BE2C (cell line): ENCODE measurements around the gene GAS7.

Source experiments
- DNase-seq: peaks from one replicate; pipeline ENCODE4 v3.0.0-alpha.2; 2020
- H3K27me3 ChIP-seq: fragments of 250-450 bp; sonication (Bioruptor Pico); 2 replicates; pipeline ENCODE4 v1.5.1; 2020; ENCODE audit warnings: mild to moderate bottlenecking
- H3K36me3 ChIP-seq: fragments of 250-450 bp; sonication (Bioruptor Pico); 2 replicates; pipeline ENCODE4 v1.5.1; 2020; ENCODE audit warnings: mild to moderate bottlenecking
- H3K4me1 ChIP-seq: fragments of 250-450 bp; sonication (Bioruptor Pico); 2 replicates; pipeline ENCODE4 v1.5.1; 2020
- H3K4me3 ChIP-seq: 2 replicates; pipeline ENCODE4 v1.5.1; 2011; ENCODE audit warnings: low read depth, low read length
- H3K9me3 ChIP-seq: fragments of 250-450 bp; sonication (Bioruptor Pico); 2 replicates; pipeline ENCODE4 v1.5.1; 2020
- TF ChIP-seq, protein P1 (sequence below): IDR thresholded peaks from 2 replicates; pipeline ENCODE4 v1.5.1; 2012; ENCODE audit warnings: mild to moderate bottlenecking, low read depth, low read length

The GAS7 gene

DNA sequence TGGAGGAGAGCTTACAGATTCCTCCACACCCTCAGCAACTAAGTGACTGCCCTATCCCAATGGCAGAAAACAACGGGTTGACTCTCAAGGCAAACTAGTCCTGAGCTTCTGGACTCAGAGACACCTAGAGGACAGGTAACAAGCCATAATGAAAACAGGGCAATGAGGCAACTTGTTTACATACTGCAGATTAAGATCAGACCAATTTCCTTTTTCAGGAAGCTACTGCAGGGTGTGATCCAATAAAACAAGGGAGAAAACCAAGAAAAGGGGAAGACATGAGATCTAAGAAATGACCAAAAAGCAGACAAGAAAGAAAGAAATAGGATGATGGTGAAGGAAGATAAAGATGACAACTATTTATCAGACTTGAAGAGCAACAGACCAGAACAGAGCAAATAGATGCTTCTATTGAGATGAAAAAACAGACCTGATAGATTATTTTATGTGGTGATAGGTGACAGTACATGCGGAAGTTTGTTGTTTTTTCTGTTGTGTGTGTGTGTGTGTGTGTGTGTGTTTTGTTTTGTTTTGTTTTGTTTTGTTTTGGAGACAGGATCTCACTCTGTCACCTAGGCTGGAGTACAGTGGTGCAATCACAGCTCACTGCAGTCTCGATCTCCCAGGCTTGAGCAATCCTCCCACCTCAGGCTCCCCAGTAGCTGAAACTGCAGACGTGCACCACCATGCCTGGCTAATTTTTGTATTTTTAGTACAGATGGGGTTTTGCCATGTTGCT is 120.7 kb downstream of the GAS7 start:
- TF ChIP-seq, protein P1, sequence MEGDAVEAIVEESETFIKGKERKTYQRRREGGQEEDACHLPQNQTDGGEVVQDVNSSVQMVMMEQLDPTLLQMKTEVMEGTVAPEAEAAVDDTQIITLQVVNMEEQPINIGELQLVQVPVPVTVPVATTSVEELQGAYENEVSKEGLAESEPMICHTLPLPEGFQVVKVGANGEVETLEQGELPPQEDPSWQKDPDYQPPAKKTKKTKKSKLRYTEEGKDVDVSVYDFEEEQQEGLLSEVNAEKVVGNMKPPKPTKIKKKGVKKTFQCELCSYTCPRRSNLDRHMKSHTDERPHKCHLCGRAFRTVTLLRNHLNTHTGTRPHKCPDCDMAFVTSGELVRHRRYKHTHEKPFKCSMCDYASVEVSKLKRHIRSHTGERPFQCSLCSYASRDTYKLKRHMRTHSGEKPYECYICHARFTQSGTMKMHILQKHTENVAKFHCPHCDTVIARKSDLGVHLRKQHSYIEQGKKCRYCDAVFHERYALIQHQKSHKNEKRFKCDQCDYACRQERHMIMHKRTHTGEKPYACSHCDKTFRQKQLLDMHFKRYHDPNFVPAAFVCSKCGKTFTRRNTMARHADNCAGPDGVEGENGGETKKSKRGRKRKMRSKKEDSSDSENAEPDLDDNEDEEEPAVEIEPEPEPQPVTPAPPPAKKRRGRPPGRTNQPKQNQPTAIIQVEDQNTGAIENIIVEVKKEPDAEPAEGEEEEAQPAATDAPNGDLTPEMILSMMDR = no peak
- DNase-seq = no peak

DNA sequence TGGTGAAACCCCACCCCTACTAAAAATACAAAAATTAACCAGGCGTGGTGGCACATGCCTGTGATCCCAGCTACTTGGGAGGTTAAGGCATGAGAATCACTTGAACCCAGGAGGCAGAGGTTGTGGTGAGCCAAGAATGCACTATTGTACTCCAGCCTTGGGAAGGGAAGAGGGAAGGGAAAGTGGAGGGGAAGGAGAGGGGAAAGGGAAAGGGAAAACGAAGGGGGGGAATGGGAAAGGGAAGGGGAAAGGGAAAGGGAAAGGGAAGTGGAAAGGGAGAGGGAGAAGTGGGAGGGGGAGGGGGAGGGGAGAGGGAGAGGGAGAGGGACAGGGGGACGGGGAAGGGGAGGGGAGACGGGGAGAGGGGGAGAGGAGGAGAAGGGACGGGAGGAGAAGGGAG is 122.5 kb downstream of the GAS7 start:
- no peak for DNase-seq
- Histone ChIP-seq H3K27me3 (no peaks in the 10 kb centered on the region), H3K4me1 (no peaks in the 10 kb centered on the region), H3K9me3 (no peaks in the 10 kb centered on the region), H3K4me3 (no peak overlapping the region), H3K36me3 (no peaks in the 10 kb centered on the region)
- TF ChIP-seq, protein P1 = no peak

More for the DNA sequence above, 120.7 kb downstream of the GAS7 start:
- H3K4me1 ChIP-seq = no peaks in the 10 kb centered on the region
- no peaks in the 10 kb centered on the region for H3K36me3 ChIP-seq
- no peaks in the 10 kb centered on the region for H3K27me3 ChIP-seq
- H3K9me3 ChIP-seq = no peaks in the 10 kb centered on the region
- no peak overlapping the region for H3K4me3 ChIP-seq

DNA sequence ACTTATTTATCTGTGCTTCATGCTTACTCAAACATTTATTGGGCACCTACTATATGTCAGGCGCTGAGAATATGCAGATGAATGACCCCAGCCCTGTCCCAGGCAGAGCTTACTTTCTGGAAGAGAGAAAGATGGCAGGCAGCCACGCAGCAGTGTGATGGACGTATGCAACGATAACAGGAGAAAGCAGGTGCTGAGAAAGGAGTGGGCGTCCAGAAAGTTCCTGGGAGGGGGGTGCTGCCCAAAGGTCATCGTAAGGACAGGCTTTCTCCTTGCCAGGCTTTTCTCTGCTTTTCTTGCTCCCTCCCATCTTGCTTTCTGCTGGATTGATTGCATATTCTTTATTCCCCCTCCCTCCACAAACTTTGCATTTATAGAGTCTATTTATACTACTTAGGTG is 124.5 kb downstream of the GAS7 start:
- no peaks in the 10 kb centered on the region for H3K27me3 ChIP-seq
- H3K4me3 ChIP-seq = no peak overlapping the region
- H3K36me3 ChIP-seq = no peaks in the 10 kb centered on the region
- no peaks in the 10 kb centered on the region for H3K9me3 ChIP-seq
- DNase-seq = no peak
- TF ChIP-seq, protein P1 = no peak
- H3K4me1 ChIP-seq = no peaks in the 10 kb centered on the region

DNA sequence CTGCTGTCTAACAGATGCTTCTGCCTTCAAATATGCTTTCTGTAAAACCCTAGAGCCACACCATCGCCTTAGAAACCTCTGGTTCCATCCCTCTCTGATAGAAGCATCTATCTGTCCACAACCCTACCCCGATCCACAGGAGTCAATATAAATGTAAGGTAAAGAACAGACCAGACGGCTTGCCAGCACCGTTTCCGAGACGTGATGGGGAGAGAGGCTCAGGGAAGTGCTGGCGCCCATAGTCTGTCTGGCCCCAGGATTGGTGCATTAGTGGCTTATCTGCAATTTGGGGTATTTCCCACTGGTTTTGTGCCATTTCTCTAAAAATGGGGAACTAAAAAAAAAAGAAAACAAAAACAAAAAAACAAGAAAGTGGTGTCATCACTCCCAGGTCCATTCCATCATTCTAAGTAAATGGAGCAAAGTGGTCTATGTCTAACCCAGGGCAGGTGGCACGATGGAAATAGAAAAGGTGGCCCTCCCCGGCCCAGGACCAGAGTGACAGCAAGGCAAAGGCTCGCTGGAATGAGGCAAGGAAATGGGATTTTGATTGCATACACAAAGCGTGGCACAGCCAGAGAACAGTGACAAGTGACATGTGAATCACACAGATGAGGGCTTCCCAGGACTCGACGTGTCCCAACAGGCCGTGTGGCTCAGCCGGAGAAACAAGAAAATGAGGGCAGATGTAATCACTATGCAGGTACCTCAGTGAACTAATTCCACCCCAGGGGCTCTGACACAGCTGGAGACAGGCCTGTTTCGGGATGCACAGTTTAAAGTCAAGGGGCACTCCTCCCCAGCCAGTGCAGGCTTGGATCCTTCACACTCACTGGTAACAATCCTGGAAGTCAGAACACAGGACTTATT is 125.6 kb downstream of the GAS7 start:
- TF ChIP-seq, protein P1 = no peak
- no peaks in the 10 kb centered on the region for H3K4me1 ChIP-seq
- no peak overlapping the region for H3K4me3 ChIP-seq

DNA sequence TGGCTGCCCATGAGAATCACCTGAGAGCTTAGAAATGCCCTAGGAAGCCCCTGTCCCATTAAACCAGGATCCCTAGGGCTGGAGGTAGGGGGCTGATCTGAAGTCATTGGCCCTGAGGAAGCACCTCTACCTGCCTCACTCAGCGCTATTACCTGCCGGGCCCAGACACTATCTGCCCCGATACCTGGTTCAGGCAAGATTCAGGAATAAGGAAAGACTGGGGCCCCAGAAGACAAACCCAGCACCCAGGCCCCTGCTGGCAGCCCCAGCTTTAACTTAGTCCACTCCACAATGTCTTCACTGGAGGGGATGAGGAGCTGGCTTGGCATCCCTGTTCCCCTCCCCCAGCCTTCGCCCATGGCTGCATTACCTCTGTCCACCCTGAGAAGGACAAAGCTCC is 126.3 kb downstream of the GAS7 start:
- Histone ChIP-seq H3K9me3 (no peaks in the 10 kb centered on the region), H3K4me1 (no peaks in the 10 kb centered on the region), H3K4me3 (no peak overlapping the region), H3K36me3 (no peaks in the 10 kb centered on the region), H3K27me3 (no peaks in the 10 kb centered on the region)
- DNase-seq = no peak
- TF ChIP-seq, protein P1 = no peak

More for the DNA sequence above, 125.6 kb downstream of the GAS7 start:
- Histone ChIP-seq H3K36me3 (no peaks in the 10 kb centered on the region), H3K27me3 (no peaks in the 10 kb centered on the region), H3K9me3 (no peaks in the 10 kb centered on the region)
- no peak for DNase-seq

DNA sequence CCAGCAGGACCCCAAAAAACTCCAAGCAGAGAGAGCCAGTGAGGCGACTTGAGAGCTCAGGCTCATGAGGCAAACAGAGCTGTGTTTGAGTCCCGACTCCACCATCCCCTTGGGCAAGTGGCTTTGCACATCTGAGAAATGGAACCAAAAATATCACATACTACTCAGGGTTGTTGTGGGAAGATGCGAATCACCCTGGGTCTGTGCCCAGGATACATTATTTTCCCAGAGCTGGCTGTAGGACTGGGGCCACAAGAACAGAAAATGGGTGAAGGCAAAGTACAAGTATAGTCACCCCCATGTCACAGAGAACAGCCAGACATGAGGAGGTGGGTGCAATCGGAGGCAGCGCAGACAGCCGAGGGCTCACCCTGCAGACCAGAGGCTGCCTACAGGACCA is 127.3 kb downstream of the GAS7 start:
- Histone ChIP-seq H3K27me3 (no peaks in the 10 kb centered on the region), H3K4me1 (no peaks in the 10 kb centered on the region), H3K4me3 (no peak overlapping the region), H3K36me3 (no peaks in the 10 kb centered on the region), H3K9me3 (no peaks in the 10 kb centered on the region)
- TF ChIP-seq, protein P1 = no peak
- DNase-seq = no peak
